ENCODE measurements around the gene DOCK10.

DNA sequence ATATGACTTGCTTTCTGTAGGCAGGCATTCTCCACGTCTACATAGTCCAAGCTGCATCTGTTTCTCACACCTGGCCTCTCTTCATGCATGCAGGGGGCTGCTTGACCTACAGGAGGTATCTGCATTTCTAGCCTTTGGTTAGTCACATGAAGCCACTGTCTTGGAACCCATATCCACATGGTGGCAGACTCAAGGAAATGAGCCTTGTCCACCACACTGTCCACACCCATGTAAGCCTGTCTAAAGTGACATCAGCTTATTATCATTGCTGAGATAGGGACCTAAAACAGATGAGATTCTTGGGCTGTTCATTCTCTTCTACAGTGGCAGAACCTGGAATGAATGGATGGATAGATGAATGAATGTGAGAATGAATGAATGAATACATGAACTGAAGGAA lies 160.4 kb downstream of the DOCK10 start:
- TF ChIP-seq, protein P1, sequence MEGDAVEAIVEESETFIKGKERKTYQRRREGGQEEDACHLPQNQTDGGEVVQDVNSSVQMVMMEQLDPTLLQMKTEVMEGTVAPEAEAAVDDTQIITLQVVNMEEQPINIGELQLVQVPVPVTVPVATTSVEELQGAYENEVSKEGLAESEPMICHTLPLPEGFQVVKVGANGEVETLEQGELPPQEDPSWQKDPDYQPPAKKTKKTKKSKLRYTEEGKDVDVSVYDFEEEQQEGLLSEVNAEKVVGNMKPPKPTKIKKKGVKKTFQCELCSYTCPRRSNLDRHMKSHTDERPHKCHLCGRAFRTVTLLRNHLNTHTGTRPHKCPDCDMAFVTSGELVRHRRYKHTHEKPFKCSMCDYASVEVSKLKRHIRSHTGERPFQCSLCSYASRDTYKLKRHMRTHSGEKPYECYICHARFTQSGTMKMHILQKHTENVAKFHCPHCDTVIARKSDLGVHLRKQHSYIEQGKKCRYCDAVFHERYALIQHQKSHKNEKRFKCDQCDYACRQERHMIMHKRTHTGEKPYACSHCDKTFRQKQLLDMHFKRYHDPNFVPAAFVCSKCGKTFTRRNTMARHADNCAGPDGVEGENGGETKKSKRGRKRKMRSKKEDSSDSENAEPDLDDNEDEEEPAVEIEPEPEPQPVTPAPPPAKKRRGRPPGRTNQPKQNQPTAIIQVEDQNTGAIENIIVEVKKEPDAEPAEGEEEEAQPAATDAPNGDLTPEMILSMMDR (IDR thresholded peaks at IDR 0.05; ENCODE audit: low read depth, low read length), result no peak
- no peak for TF ChIP-seq POLR2A (IDR thresholded peaks at IDR 0.05; ENCODE audit: extremely low read depth, insufficient read length)
- TF ChIP-seq, protein P2, sequence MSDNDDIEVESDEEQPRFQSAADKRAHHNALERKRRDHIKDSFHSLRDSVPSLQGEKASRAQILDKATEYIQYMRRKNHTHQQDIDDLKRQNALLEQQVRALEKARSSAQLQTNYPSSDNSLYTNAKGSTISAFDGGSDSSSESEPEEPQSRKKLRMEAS (IDR thresholded peaks at IDR 0.05; ENCODE audit: low read depth, low read length), result no peak
- TF ChIP-seq MYC (IDR thresholded peaks at IDR 0.05; ENCODE audit: low read depth, low read length), result no peak
